ENCODE measurements around the gene YTHDC2. TPM values are rescaled to one million over a fixed set of nuclear protein-coding genes. Genes with fewer than 3 reads are reported as not detected.
A peak's percentile ranks its signal among the peaks of the same experiment; 100 is the strongest.
"Not testable (repeated sequence)": the region's sequence is repeated elsewhere in the genome, so short reads cannot be mapped to it uniquely, and the experiment has no call there.

Gene YTHDC2
- total RNA-seq, 4 donors from 2014 or later = 39.8 to 50.3 (median 41.5) TPM

GRCh38 chr5:113598150-113598549, 84.7 kb downstream of the YTHDC2 start:
- H3K9me3 ChIP-seq = no peaks in the 10 kb centered on the region
- H3K36me3 ChIP-seq = peaks cover 0 to 21% (median 0%) of the 10 kb centered on the region in 3 donors
- WGBS, 2 donors = 50 to 59% methylated on average over 2 of the region's 2 CpGs
- TF ChIP-seq POLR2A (IDR thresholded peaks at IDR 0.05) (no peak), EP300 (IDR thresholded peaks at IDR 0.05) (no peak)
- TF ChIP-seq, protein P1, sequence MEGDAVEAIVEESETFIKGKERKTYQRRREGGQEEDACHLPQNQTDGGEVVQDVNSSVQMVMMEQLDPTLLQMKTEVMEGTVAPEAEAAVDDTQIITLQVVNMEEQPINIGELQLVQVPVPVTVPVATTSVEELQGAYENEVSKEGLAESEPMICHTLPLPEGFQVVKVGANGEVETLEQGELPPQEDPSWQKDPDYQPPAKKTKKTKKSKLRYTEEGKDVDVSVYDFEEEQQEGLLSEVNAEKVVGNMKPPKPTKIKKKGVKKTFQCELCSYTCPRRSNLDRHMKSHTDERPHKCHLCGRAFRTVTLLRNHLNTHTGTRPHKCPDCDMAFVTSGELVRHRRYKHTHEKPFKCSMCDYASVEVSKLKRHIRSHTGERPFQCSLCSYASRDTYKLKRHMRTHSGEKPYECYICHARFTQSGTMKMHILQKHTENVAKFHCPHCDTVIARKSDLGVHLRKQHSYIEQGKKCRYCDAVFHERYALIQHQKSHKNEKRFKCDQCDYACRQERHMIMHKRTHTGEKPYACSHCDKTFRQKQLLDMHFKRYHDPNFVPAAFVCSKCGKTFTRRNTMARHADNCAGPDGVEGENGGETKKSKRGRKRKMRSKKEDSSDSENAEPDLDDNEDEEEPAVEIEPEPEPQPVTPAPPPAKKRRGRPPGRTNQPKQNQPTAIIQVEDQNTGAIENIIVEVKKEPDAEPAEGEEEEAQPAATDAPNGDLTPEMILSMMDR (IDR thresholded peaks at IDR 0.05) = no peak
- H3K27me3 ChIP-seq = no peaks in the 10 kb centered on the region
- no peak overlapping the region for H3K4me3 ChIP-seq
- peaks cover 0 to 16% (median 0%) of the 10 kb centered on the region in 4 donors for H3K4me1 ChIP-seq
- no peak overlapping the region for H3K27ac ChIP-seq
- DNase-seq (ENCODE audit: low spot score in 2 of 2) = no peak

- no peaks in the 10 kb centered on the region for H3K9me3 ChIP-seq
- peaks cover 0 to 13% (median 0%) of the 10 kb centered on the region in 3 donors for H3K36me3 ChIP-seq
- H3K27me3 ChIP-seq = no peaks in the 10 kb centered on the region
- H3K4me3 ChIP-seq = no peak overlapping the region
- peaks cover 0 to 16% (median 0%) of the 10 kb centered on the region in 4 donors for H3K4me1 ChIP-seq
- H3K27ac ChIP-seq = no peak overlapping the region
- TF ChIP-seq, protein P1 (IDR thresholded peaks at IDR 0.05) = no peak
- TF ChIP-seq POLR2A (IDR thresholded peaks at IDR 0.05) (no peak), EP300 (IDR thresholded peaks at IDR 0.05) (no peak)
- WGBS, 2 donors = 46 to 47% methylated on average over 2 of the region's 2 CpGs
- no peak for DNase-seq (ENCODE audit: low spot score in 2 of 2)
These were observed 85.4 kb downstream of the YTHDC2 start for GRCh38 chr5:113598926-113599325.

- no peak for TF ChIP-seq EP300 (IDR thresholded peaks at IDR 0.05)
- no peak for TF ChIP-seq POLR2A (IDR thresholded peaks at IDR 0.05)
- H3K27me3 ChIP-seq = no peaks in the 10 kb centered on the region
- 58 to 59% methylated on average over 4 of the region's 4 CpGs for WGBS, 2 donors
These were observed 86.9 kb downstream of the YTHDC2 start for GRCh38 chr5:113600255-113600905.

GRCh38 chr5:113601423-113601822, 87.9 kb downstream of the YTHDC2 start:
- Histone ChIP-seq H3K4me3 (no peak overlapping the region), H3K4me1 (peaks cover 0 to 19% (median 0%) of the 10 kb centered on the region in 4 donors), H3K9me3 (no peaks in the 10 kb centered on the region), H3K36me3 (no peaks in the 10 kb centered on the region), H3K27me3 (no peaks in the 10 kb centered on the region), H3K27ac (no peak overlapping the region)
- TF ChIP-seq EP300 (IDR thresholded peaks at IDR 0.05) = no peak
- TF ChIP-seq POLR2A (IDR thresholded peaks at IDR 0.05) = no peak
- TF ChIP-seq, protein P1 (IDR thresholded peaks at IDR 0.05) = no peak
- no peak for DNase-seq (ENCODE audit: low spot score in 2 of 2)
- WGBS, 2 donors = 63 to 69% methylated on average over 1 of the region's 1 CpG

More at GRCh38 chr5:113600255-113600905, 86.9 kb downstream of the YTHDC2 start:
- Histone ChIP-seq H3K36me3 (peaks cover 0 to 5% (median 0%) of the 10 kb centered on the region in 3 donors), H3K27ac (no peak overlapping the region), H3K4me3 (no peak overlapping the region), H3K9me3 (no peaks in the 10 kb centered on the region), H3K4me1 (peaks cover 0 to 16% (median 0%) of the 10 kb centered on the region in 4 donors)
- DNase-seq (ENCODE audit: low spot score in 2 of 2) = no peak

GRCh38 chr5:113603246-113603645, 89.8 kb downstream of the YTHDC2 start:
- not testable (repeated sequence) for DNase-seq (ENCODE audit: low spot score in 2 of 2); H3K27ac ChIP-seq; H3K36me3 ChIP-seq; H3K4me3 ChIP-seq; H3K9me3 ChIP-seq; H3K27me3 ChIP-seq
- 76 to 80% methylated on average over 4 of the region's 4 CpGs for WGBS, 2 donors
- H3K4me1 ChIP-seq = peaks cover 0 to 14% (median 0%) of the 10 kb centered on the region in 4 donors

DNA sequence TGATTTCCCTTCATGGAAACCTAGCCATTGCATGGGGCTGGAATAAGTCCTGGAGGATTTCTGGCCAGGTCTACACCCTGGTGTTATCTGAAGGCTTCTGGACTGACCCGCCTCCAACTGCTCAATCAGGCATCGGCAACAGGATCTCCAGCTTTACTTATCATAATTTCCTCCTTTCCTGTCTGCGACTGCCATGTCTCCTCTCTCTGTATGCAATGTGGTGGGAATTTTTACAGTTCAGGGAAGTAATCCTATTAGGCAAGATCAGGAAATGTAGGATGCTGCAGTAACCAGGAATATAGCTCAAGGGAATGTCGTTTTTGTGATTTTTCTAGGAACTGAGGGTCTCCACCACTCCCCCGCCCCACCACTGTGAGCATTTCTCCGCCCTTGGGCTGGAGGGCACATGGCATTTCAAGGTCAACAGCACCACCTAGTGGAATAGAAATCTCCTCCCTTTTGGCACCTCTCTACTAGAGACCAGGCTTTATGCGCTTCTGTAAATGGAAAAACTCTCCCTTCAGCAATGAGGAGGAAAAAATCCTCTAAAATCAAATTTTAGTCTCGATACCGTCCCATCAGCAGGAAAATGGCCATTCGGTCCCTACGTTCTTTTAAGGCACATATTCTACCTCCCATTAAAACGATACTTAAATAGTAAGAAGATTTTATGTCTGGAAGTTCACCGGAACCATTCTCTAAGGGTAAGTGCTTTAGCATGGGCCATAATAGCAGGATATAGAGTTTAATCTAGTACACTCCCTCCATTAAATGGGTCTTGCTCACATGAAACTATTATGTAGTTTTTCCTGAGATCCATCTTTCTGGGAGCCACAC, 93.0 kb downstream of the YTHDC2 start:
- Histone ChIP-seq H3K4me3 (no peak overlapping the region), H3K27me3 (no peaks in the 10 kb centered on the region), H3K36me3 (no peaks in the 10 kb centered on the region), H3K4me1 (peaks cover 0 to 7% (median 0%) of the 10 kb centered on the region in 4 donors), H3K9me3 (no peaks in the 10 kb centered on the region), H3K27ac (no peak overlapping the region)
- peak in 1 of 2 donors; percentile 64 for DNase-seq (ENCODE audit: low spot score in 2 of 2)
- 40 to 42% methylated on average over 13 of the region's 13 CpGs for WGBS, 2 donors
- TF ChIP-seq POLR2A (IDR thresholded peaks at IDR 0.05) (no peak), EP300 (IDR thresholded peaks at IDR 0.05) (peak in 1 of 2 donors; percentile 25)
- TF ChIP-seq, protein P1 (IDR thresholded peaks at IDR 0.05) = peak; percentile 54 to 86 (median 74)
